Activated B cell treated with CpG ODN at 0.5 μM for 24 hours (primary cell): ENCODE measurements around the gene CNTNAP2. TPM values are rescaled to one million over a fixed set of nuclear protein-coding genes. Genes with fewer than 3 reads are reported as not detected.

Experiments
- ATAC-seq: fragments of 200-7000 bp; cut with Tn5 transposase; one replicate; pipeline ENCODE4 v1.10.0; 2021; ENCODE audit warnings: low read depth, mild to moderate bottlenecking, moderate library complexity
- CTCF ChIA-PET: fragments of 350-600 bp; sonication (Branson Sonifier 250); formaldehyde crosslinking; loops from one replicate; lab custom pipeline; 2021; ENCODE audit warnings: antibody characterized with exemption; lab: Charles Lee
- POLR2A ChIA-PET: fragments of 350-600 bp; sonication (Branson Sonifier 250); formaldehyde crosslinking; loops from one replicate; lab custom pipeline; 2021; ENCODE audit warnings: antibody characterized with exemption; lab: Charles Lee
- DNase-seq: peaks from one replicate; pipeline ENCODE4 v3.0.0; 2022
- H3K27ac Mint-ChIP-seq: one replicate; pipeline ENCODE4 v1.8.0; 2020; ENCODE audit warnings: mixed read lengths
- H3K27me3 Mint-ChIP-seq: one replicate; pipeline ENCODE4 v1.8.0; 2021; ENCODE audit warnings: mixed read lengths
- H3K36me3 Mint-ChIP-seq: one replicate; pipeline ENCODE4 v1.8.0; 2021; ENCODE audit warnings: low read depth, mixed read lengths
- H3K4me1 Mint-ChIP-seq: one replicate; pipeline ENCODE4 v1.8.0; 2021; ENCODE audit warnings: mixed read lengths
- H3K4me3 Mint-ChIP-seq: one replicate; pipeline ENCODE4 v1.8.0; 2020; ENCODE audit warnings: mild to moderate bottlenecking, mixed read lengths
- H3K9me3 Mint-ChIP-seq: one replicate; pipeline ENCODE4 v1.8.0; 2020; ENCODE audit warnings: mixed read lengths
- intact Hi-C: fragments of 100-400 bp; cut with micrococcal nuclease; formaldehyde crosslinking; loops from one replicate; pipeline ENCODE4 v1.15.1; 2024
- total RNA-seq: library from RNA; stranded (reverse); gene quantifications from 2 replicates; pipeline ENCODE4 v1.2.3, GENCODE V29; 2022
- TF ChIP-seq, protein P1 (sequence below): fragments of 200-600 bp; IDR thresholded peaks from one replicate; pipeline ENCODE4 v1.8.0; 2022; ENCODE audit warnings: antibody characterized with exemption, mild to moderate bottlenecking

Gene CNTNAP2
- total RNA-seq, 1 donor from 2014 or later, result 0.84 TPM

DNA sequence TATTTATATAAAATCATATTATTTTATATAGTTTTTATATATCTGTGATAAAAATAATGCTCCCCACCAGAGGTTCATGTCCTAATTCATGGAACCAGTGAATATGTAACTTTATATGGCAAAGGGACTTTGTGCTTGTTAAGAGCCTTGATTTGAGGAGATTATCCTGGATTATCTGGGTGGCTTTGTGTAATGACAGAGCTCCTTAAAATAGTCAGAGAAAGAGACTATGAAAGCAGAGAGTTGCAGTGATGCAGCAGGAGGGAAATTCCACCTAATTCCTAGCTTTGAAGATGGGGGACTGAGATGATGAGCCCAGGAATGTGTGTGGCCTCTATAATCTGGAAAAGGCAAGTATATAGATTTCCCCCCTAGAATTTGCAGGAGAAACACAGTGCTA, 1439.7 kb downstream of the CNTNAP2 start:
- ChIA-PET POLR2A (no interaction called here), CTCF (no interaction called here)
- Mint-ChIP-seq H3K27ac (no peak overlapping the region), H3K36me3 (no peaks in the 10 kb centered on the region), H3K4me1 (no peaks in the 10 kb centered on the region), H3K4me3 (no peak overlapping the region), H3K9me3 (no peaks in the 10 kb centered on the region), H3K27me3 (no peaks in the 10 kb centered on the region)
- DNase-seq, result no peak
- intact Hi-C loops, result no loop called here
- ATAC-seq, result no peak
- TF ChIP-seq, protein P1, sequence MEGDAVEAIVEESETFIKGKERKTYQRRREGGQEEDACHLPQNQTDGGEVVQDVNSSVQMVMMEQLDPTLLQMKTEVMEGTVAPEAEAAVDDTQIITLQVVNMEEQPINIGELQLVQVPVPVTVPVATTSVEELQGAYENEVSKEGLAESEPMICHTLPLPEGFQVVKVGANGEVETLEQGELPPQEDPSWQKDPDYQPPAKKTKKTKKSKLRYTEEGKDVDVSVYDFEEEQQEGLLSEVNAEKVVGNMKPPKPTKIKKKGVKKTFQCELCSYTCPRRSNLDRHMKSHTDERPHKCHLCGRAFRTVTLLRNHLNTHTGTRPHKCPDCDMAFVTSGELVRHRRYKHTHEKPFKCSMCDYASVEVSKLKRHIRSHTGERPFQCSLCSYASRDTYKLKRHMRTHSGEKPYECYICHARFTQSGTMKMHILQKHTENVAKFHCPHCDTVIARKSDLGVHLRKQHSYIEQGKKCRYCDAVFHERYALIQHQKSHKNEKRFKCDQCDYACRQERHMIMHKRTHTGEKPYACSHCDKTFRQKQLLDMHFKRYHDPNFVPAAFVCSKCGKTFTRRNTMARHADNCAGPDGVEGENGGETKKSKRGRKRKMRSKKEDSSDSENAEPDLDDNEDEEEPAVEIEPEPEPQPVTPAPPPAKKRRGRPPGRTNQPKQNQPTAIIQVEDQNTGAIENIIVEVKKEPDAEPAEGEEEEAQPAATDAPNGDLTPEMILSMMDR, result no peak

DNA sequence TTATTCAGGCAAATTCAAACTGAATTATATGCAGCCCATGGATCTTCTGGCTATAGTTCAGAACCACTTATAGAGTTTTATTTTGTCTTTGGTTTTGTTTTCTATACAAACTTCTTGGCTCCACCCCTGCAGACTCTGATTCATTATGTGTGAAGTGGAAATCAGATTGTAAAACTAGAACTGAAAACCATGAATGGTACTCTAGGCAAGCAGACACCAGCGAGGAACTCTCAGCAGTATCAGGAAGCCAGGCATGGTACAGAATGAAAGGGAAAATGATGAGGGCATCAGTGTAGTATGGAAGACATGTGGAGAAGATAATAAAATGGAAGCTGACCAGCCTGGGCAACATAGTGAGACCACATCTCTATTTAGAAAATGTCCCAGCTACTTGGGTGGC, 1447.1 kb downstream of the CNTNAP2 start:
- Mint-ChIP-seq H3K27me3 (no peaks in the 10 kb centered on the region), H3K4me1 (no peaks in the 10 kb centered on the region), H3K9me3 (peaks cover 5% of the 10 kb centered on the region), H3K27ac (no peak overlapping the region), H3K4me3 (no peak overlapping the region), H3K36me3 (no peaks in the 10 kb centered on the region)
- TF ChIP-seq, protein P1, result no peak
- intact Hi-C loops, result no loop called here
- DNase-seq (no peak), ATAC-seq (no peak)
- CTCF ChIA-PET, result no interaction called here
- POLR2A ChIA-PET, result no interaction called here

DNA sequence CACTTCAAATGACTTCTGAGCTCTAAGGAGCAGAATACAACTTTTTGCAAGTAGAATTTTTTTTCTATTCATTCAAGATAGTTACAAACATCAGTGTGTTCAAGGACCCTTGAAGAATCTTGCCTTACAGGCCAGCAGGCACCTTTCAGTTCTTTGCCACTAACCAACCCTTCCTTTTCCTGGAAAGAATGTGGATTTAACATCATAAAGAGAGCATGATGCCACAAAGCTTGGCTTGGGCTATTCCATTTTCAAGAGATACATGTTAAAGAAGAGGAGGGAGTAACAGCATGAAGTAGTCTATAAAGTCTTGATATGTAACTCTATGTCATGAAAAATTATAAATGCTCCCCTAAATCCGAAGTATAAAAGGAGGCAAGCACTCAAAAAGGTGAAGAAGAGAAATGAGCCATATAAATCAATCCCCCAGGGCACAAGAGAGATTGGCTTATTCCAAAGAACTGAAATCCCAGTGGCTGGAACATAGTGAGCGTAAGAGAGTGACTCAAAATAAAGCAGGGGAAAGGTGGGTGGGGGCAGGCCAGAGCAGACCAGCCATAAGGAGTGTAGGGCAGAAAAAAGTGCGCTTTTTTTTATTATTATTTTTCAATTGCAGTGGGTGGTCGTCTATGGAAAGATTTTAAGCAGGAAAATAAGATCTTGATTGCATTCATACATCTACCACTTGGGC, 1448.3 kb downstream of the CNTNAP2 start:
- no peak overlapping the region for H3K4me3 Mint-ChIP-seq
- TF ChIP-seq, protein P1, result no peak
- H3K4me1 Mint-ChIP-seq, result no peaks in the 10 kb centered on the region
- H3K27me3 Mint-ChIP-seq, result no peaks in the 10 kb centered on the region
- CTCF ChIA-PET, result no interaction called here
- DNase-seq, result no peak
- no peak overlapping the region for H3K27ac Mint-ChIP-seq
- peaks cover 7% of the 10 kb centered on the region for H3K9me3 Mint-ChIP-seq
- POLR2A ChIA-PET, result no interaction called here
- no peak for ATAC-seq
- intact Hi-C loops, result no loop called here
- no peaks in the 10 kb centered on the region for H3K36me3 Mint-ChIP-seq

DNA sequence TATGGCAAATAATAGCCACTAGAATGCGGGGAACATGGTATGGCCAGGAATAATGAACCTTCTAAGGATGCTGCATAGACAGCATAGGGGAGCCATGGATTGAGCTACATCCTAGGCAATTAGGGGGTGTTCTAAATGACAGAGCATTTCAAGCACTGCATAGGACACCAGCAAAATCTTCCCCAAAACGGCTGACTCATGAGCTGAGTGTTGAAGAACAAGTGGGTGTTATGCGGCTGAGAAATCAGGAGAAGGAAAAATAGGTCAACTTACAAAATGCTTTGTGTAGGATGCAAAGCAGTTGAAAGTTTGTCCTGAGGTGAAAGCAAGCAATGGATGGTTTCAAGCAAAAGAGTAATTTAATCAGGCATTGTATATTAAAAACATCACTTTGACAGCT, 1450.4 kb downstream of the CNTNAP2 start:
- H3K9me3 Mint-ChIP-seq, result peaks cover 10% of the 10 kb centered on the region
- POLR2A ChIA-PET, result no interaction called here
- no peaks in the 10 kb centered on the region for H3K36me3 Mint-ChIP-seq
- H3K4me1 Mint-ChIP-seq, result no peaks in the 10 kb centered on the region
- no peak overlapping the region for H3K27ac Mint-ChIP-seq
- no peaks in the 10 kb centered on the region for H3K27me3 Mint-ChIP-seq
- ATAC-seq (no peak), DNase-seq (no peak)
- TF ChIP-seq, protein P1, result no peak
- intact Hi-C loops, result no loop called here
- no peak overlapping the region for H3K4me3 Mint-ChIP-seq
- CTCF ChIA-PET, result no interaction called here

DNA sequence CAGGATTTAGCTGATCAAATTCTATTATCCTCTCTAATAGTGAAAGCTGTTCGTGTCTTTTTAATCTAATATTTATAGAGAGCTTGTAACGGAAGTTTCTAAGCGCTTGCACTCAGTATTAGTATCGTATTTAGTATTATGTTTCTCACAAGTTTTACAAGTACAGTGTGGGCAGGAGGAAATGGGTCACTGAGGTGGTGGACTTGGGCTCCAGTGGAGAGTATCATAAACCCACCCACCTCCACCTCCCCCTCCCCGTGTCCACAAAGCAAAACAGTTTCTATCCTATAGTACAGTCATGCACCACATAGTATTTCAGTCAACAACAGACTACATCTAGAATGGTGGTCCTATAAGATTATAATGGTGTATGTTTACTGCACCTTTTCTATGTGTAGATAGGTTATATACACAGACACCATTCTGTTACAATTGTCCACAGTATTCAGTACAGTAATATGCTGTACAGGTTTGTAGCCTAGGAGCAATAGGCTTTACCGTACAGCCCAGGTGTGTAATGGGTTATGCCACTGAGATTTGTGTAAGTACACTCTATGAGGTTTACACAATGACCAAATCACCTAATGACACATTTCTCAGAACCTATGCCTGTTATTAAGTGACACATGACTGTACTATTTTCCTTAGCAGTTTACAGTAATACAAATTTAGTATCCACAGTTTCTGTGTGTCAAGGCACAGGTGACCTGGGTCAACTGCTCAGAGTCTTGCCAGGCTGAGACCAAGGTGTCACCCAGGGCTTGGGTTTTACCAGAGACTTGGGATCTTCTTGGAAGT, 1452.7 kb downstream of the CNTNAP2 start:
- intact Hi-C loops, result no loop called here
- no peak for ATAC-seq
- no peaks in the 10 kb centered on the region for H3K27me3 Mint-ChIP-seq
- H3K36me3 Mint-ChIP-seq, result no peaks in the 10 kb centered on the region
- CTCF ChIA-PET, result no interaction called here
- POLR2A ChIA-PET, result no interaction called here
- no peak overlapping the region for H3K4me3 Mint-ChIP-seq
- DNase-seq, result no peak
- TF ChIP-seq, protein P1, result no peak
- peaks cover 8% of the 10 kb centered on the region for H3K9me3 Mint-ChIP-seq
- no peak overlapping the region for H3K27ac Mint-ChIP-seq
- no peaks in the 10 kb centered on the region for H3K4me1 Mint-ChIP-seq
